Measurements from ENCODE around the gene ZNF679. TPM values are rescaled to one million over a fixed set of nuclear protein-coding genes. Genes with fewer than 3 reads are reported as not detected.
"Not testable (repeated sequence)": the region's sequence is repeated elsewhere in the genome, so short reads cannot be mapped to it uniquely, and the experiment has no call there.

ZNF679 gene
- polyA plus RNA-seq (2011; rRNA removed): not detected in 2 replicates
- polyA minus RNA-seq (2011; rRNA and poly(A)+ RNA removed): not detected in 2 replicates

DNA sequence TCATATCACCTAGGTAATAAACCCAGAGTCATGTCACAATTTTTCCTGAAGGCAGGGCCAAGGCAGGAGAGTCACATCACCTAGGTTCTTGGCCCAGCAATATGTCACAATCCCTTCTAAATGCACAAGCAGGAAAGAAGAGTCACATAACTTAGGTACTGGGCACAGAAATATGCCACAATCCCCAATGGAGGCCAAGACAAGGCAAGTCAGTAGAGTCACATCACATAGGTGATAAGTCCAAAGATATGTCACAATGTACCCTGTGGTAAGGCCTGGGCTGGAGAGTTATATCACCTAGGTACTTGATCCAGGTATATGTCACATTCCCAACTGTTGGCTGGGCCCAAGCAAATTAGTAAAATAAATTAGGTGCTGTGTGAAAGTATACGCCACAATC lies at the start of gene ZNF679:
ZNF679 (plus strand) TSS at position 301 of the 400 bp plus-strand sequence. CDS start 20,644 bp downstream, outside the sequence.
- peaks cover 32% of the 10 kb centered on the region for H3K9me3 ChIP-seq (ENCODE audit: control insufficient read depth, insufficient read depth, low read length)
- H3K27ac ChIP-seq (ENCODE audit: low read depth, low read length); DNase-seq (ENCODE audit: low read depth, low spot score); POLR2A ChIA-PET; H3K27me3 ChIP-seq (ENCODE audit: control insufficient read depth, insufficient read depth, low read length); H3K4me3 ChIP-seq (ENCODE audit: low read depth, low read length); CTCF ChIA-PET: not testable (repeated sequence)

DNA sequence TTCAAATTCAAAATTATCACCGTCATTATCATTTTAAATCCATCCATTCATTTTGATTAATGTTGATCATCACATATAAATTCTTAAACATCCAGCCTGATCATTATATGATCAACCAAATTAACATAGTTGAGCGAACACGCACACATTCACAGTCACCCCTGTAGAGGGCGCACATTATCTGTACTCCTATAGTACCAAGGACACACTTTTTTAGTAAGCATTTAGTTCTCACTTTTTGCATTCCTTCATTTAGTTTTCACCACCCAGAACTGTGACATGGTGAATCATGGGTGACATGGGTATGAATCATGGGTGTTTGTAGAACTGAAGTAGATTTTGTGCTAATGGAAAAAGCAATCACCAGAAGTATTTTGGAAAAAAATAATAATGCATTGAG lies 47.3 kb upstream of the ZNF679 start:
- CTCF ChIA-PET: no interaction called here
- no peak for DNase-seq (ENCODE audit: low read depth, low spot score)

DNA sequence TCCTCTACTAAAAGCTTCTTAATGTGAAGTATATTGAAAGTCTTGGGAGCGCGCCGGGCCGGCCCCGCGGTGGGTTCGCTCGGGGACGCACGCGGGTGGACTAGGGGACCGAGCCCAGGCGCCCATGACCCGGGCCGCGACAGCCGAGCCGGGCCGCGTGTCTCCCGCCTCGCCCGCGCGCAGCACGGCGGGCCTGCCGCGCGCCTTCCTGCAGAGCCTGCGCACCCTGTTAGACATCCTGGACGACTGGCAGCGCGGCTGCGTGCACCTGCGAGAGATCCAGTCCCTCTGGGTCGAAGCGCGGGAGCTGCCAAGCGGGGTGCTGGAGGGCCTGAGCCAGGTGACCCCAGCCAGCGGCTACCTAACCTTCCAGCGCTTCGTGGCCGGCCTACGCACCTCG lies 46.7 kb upstream of the ZNF679 start:
- TF ChIP-seq, protein P1, sequence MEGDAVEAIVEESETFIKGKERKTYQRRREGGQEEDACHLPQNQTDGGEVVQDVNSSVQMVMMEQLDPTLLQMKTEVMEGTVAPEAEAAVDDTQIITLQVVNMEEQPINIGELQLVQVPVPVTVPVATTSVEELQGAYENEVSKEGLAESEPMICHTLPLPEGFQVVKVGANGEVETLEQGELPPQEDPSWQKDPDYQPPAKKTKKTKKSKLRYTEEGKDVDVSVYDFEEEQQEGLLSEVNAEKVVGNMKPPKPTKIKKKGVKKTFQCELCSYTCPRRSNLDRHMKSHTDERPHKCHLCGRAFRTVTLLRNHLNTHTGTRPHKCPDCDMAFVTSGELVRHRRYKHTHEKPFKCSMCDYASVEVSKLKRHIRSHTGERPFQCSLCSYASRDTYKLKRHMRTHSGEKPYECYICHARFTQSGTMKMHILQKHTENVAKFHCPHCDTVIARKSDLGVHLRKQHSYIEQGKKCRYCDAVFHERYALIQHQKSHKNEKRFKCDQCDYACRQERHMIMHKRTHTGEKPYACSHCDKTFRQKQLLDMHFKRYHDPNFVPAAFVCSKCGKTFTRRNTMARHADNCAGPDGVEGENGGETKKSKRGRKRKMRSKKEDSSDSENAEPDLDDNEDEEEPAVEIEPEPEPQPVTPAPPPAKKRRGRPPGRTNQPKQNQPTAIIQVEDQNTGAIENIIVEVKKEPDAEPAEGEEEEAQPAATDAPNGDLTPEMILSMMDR (IDR thresholded peaks at IDR 0.05; ENCODE audit: low read depth, low read length): no peak
- ChIA-PET POLR2A (no interaction called here), CTCF (no interaction called here)
- no peak overlapping the region for H3K27ac ChIP-seq (ENCODE audit: low read depth, low read length)
- no peak for DNase-seq (ENCODE audit: low read depth, low spot score)
- no peak overlapping the region for H3K4me3 ChIP-seq (ENCODE audit: low read depth, low read length)
- H3K9me3 ChIP-seq (ENCODE audit: control insufficient read depth, insufficient read depth, low read length): peaks cover 49% of the 10 kb centered on the region
- no peaks in the 10 kb centered on the region for H3K27me3 ChIP-seq (ENCODE audit: control insufficient read depth, insufficient read depth, low read length)

More for the DNA sequence above, 47.3 kb upstream of the ZNF679 start:
- Histone ChIP-seq H3K27me3 (ENCODE audit: control insufficient read depth, insufficient read depth, low read length) (no peaks in the 10 kb centered on the region), H3K4me3 (ENCODE audit: low read depth, low read length) (no peak overlapping the region), H3K9me3 (ENCODE audit: control insufficient read depth, insufficient read depth, low read length) (peaks cover 49% of the 10 kb centered on the region), H3K27ac (ENCODE audit: low read depth, low read length) (no peak overlapping the region)
- TF ChIP-seq, protein P1 (IDR thresholded peaks at IDR 0.05; ENCODE audit: low read depth, low read length): no peak
- POLR2A ChIA-PET: no interaction called here

DNA sequence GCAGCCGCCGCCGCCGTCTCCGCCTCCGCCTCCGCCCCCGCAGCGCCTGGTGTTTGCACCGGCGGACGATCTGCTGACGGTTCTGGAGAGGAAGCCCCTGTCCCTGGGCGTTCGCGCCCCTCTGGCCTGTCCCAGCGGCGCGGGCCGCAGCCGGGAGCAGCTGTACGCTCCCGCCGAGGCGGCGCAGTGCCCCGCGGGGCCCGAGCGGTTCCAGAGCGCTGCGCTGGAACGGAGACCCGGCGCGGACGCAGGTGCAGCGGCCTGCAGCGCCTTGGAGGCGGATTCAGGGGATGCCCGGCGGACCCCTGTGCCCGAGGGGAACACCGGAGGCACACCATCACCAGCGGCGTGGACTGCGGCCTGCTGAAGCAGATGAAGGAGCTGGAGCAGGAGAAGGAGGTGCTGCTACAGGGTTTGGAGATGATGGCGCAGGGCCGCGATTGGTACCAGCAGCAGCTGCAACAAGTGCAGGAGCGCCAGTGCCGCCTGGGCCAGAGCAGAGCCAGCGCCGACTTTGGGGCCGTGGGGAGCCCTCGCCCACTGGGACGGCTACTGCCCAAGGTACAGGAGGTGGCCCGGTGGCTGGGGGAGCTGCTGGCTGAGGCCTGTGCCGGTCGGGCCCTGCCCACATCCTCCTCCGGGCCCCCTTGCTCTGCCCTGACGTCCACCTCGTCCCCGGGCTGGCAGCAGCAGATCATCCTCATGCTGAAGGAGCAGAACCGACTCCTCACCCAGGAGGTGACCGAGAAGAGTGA lies 46.1 kb upstream of the ZNF679 start:
- DNase-seq (ENCODE audit: low read depth, low spot score): no peak
- Histone ChIP-seq H3K4me3 (ENCODE audit: low read depth, low read length) (no peak overlapping the region), H3K27ac (ENCODE audit: low read depth, low read length) (no peak overlapping the region), H3K9me3 (ENCODE audit: control insufficient read depth, insufficient read depth, low read length) (peaks cover 49% of the 10 kb centered on the region), H3K27me3 (ENCODE audit: control insufficient read depth, insufficient read depth, low read length) (no peaks in the 10 kb centered on the region)
- TF ChIP-seq, protein P1 (IDR thresholded peaks at IDR 0.05; ENCODE audit: low read depth, low read length): no peak
- ChIA-PET POLR2A (no interaction called here), CTCF (no interaction called here)

DNA sequence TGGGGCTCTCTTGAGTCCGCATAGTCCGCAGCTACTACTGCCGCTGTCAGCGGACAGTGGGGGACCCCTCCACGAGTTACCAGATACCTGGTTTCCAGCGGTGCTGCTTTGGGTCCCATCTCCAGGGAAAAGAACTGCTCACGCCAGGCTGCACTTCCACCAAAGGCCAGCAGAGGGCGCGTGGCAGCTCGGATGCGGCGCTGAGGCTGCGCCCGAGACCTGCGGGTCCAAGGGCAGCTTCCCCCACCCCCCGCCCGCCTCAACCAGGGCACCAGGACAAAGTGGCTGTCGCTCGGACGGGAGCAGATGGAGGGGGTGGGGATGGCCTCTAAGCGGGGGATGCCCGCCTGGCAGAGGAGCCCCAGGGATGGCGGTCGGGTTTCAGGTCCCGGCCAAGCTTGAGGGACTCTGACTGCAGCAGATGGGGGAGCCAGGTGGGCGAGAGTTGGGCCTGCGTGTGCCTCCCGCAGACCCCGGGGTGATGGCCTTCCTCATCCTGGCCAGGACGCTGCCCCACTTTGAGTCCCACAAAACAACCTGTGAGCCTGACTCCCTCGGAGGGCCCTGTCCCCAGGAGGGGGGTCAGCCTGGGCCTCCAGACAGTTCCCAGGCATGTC lies 45.0 kb upstream of the ZNF679 start:
- ChIA-PET POLR2A (no interaction called here), CTCF (no interaction called here)
- H3K27ac ChIP-seq (ENCODE audit: low read depth, low read length): no peak overlapping the region
- TF ChIP-seq, protein P1 (IDR thresholded peaks at IDR 0.05; ENCODE audit: low read depth, low read length): peak; percentile 12; the same call in 1 of the 2 replicates
- DNase-seq (ENCODE audit: low read depth, low spot score): no peak
- no peaks in the 10 kb centered on the region for H3K27me3 ChIP-seq (ENCODE audit: control insufficient read depth, insufficient read depth, low read length)
- no peak overlapping the region for H3K4me3 ChIP-seq (ENCODE audit: low read depth, low read length)
- H3K9me3 ChIP-seq (ENCODE audit: control insufficient read depth, insufficient read depth, low read length): peaks cover 59% of the 10 kb centered on the region
